ENCODE results near the gene NECTIN1.

NECTIN1 gene

GRCh38 chr11:119730789-119731386 is 1.9 kb upstream of the NECTIN1 start:
- no peak for DNase-seq

GRCh38 chr11:119729951-119730613 is 1.1 kb upstream of the NECTIN1 start:
- no peak for DNase-seq

GRCh38 chr11:119729581-119729927 is 554 bp upstream of the NECTIN1 start:
- no peak for DNase-seq

GRCh38 chr11:119728211-119728626 is 781 bp downstream of the NECTIN1 start:
- no peak for DNase-seq

- no peak for DNase-seq
Measured at GRCh38 chr11:119727523-119728151, 1.4 kb downstream of the NECTIN1 start.

- no peak for DNase-seq
Measured at GRCh38 chr11:119726585-119727522, 2.1 kb downstream of the NECTIN1 start.

- DNase-seq = no peak
Measured at GRCh38 chr11:119726150-119726553, 2.8 kb downstream of the NECTIN1 start.

GRCh38 chr11:119724956-119725355 is 4.0 kb downstream of the NECTIN1 start:
- DNase-seq = no peak

GRCh38 chr11:119723952-119724325 is 5.1 kb downstream of the NECTIN1 start:
- no peak for DNase-seq

GRCh38 chr11:119723243-119723951 is 5.6 kb downstream of the NECTIN1 start:
- DNase-seq = no peak

GRCh38 chr11:119722281-119722794 is 6.7 kb downstream of the NECTIN1 start:
- DNase-seq = no peak

- no peak for DNase-seq
Measured at GRCh38 chr11:119721129-119722120, 7.6 kb downstream of the NECTIN1 start.

GRCh38 chr11:119720311-119720913 is 8.6 kb downstream of the NECTIN1 start:
- DNase-seq = no peak

- no peak for DNase-seq
Measured at GRCh38 chr11:119717839-119718534, 11.0 kb downstream of the NECTIN1 start.

- no peak for DNase-seq
Measured at GRCh38 chr11:119716582-119717498, 12.2 kb downstream of the NECTIN1 start.

GRCh38 chr11:119714590-119714989 is 14.4 kb downstream of the NECTIN1 start:
- DNase-seq = no peak

- DNase-seq = no peak
Measured at GRCh38 chr11:119714189-119714588, 14.8 kb downstream of the NECTIN1 start.

- no peak for DNase-seq
Measured at GRCh38 chr11:119713359-119714040, 15.5 kb downstream of the NECTIN1 start.

All from CD4-positive, alpha-beta T cell treated with Interleukin-15 for 1 hour (primary cell).